WTC11 (cell line): ENCODE results near the gene GADD45GIP1. TPM values are rescaled to one million over a fixed set of nuclear protein-coding genes. Genes with fewer than 3 reads are reported as not detected.
A peak's percentile ranks its signal among the peaks of the same experiment; 100 is the strongest.

Source experiments
- ATAC-seq: fragments of 200-7000 bp; cut with Tn5 transposase; 2 replicates; pipeline ENCODE4 v1.10.0; 2021; ENCODE audit warnings: mild to moderate bottlenecking, moderate library complexity
- CTCF ChIA-PET: fragments of 300-600 bp; sonication (Branson Sonifier 250); formaldehyde crosslinking; loops from one replicate; lab custom pipeline; 2021; ENCODE audit warnings: antibody characterized with exemption; lab: Charles Lee
- POLR2A ChIA-PET: fragments of 350-600 bp; sonication (Branson Sonifier 250); formaldehyde crosslinking; loops from one replicate; lab custom pipeline; 2021; ENCODE audit warnings: antibody characterized with exemption; lab: Charles Lee
- DNase-seq: peaks from one replicate; pipeline ENCODE4 v3.0.0; 2021; ENCODE audit warnings: low spot score
- H3K27ac Mint-ChIP-seq: 2 replicates; pipeline ENCODE4 v1.8.0; 2021; ENCODE audit warnings: mixed read lengths
- H3K27me3 Mint-ChIP-seq: 2 replicates; pipeline ENCODE4 v1.8.0; 2021; ENCODE audit warnings: low read depth, mild to moderate bottlenecking, moderate library complexity, mixed read lengths
- H3K36me3 Mint-ChIP-seq: 2 replicates; pipeline ENCODE4 v1.8.0; 2021; ENCODE audit warnings: mixed read lengths
- H3K4me1 Mint-ChIP-seq: 2 replicates; pipeline ENCODE4 v1.8.0; 2022; ENCODE audit warnings: mixed read lengths
- H3K4me3 Mint-ChIP-seq: 2 replicates; pipeline ENCODE4 v1.8.0; 2021; ENCODE audit warnings: mild to moderate bottlenecking, moderate library complexity, mixed read lengths
- H3K9me3 Mint-ChIP-seq: 2 replicates; pipeline ENCODE4 v1.8.0; 2021; ENCODE audit warnings: mixed read lengths
- CTCF ChIP-seq: fragments of 200-600 bp; IDR thresholded peaks from 2 replicates; pipeline ENCODE4 v1.8.0; 2022; ENCODE audit warnings: antibody characterized with exemption
- E2F4 ChIP-seq: sonication (generic); formaldehyde crosslinking; IDR thresholded peaks from 2 replicates; pipeline ENCODE4 v1.8.1; 2022; ENCODE audit warnings: low read depth, mild to moderate bottlenecking, moderate library complexity, missing genetic modification reagents, borderline replicate concordance
- E2F5 ChIP-seq: sonication (generic); formaldehyde crosslinking; IDR thresholded peaks from 2 replicates; pipeline ENCODE4 v1.8.1; 2022; ENCODE audit warnings: mild to moderate bottlenecking, moderate library complexity, missing genetic modification reagents
- EMX1 ChIP-seq: fragments of 250-450 bp; sonication (Bioruptor Pico); IDR thresholded peaks from 2 replicates; pipeline ENCODE4 v1.8.0; 2021; ENCODE audit warnings: mild to moderate bottlenecking
- ETV6 ChIP-seq: sonication (generic); formaldehyde crosslinking; IDR thresholded peaks from 2 replicates; pipeline ENCODE4 v1.8.1; 2022; ENCODE audit warnings: mild to moderate bottlenecking, missing genetic modification reagents
- GABPB1 ChIP-seq: sonication (generic); formaldehyde crosslinking; IDR thresholded peaks from 2 replicates; pipeline ENCODE4 v1.8.1; 2023; ENCODE audit warnings: mild to moderate bottlenecking, missing genetic modification reagents
- GTF2I ChIP-seq: fragments of 250-450 bp; sonication (Bioruptor Pico); conservative IDR thresholded peaks from 2 replicates; pipeline ENCODE4 v1.4.0; 2021; ENCODE audit warnings: mild to moderate bottlenecking
- IRF2 ChIP-seq: sonication (generic); formaldehyde crosslinking; IDR thresholded peaks from 2 replicates; pipeline ENCODE4 v1.8.0; 2022; ENCODE audit warnings: low read depth, missing genetic modification reagents, borderline replicate concordance
- MAX ChIP-seq: sonication (generic); formaldehyde crosslinking; IDR thresholded peaks from 2 replicates; pipeline ENCODE4 v1.8.0; 2022; ENCODE audit warnings: mild to moderate bottlenecking, missing genetic modification reagents
- NR2C2 ChIP-seq: sonication (generic); formaldehyde crosslinking; IDR thresholded peaks from 2 replicates; pipeline ENCODE4 v1.8.0; 2022; ENCODE audit warnings: mild to moderate bottlenecking, missing genetic modification reagents
- SP1 ChIP-seq: sonication (generic); formaldehyde crosslinking; conservative IDR thresholded peaks from 2 replicates; pipeline ENCODE4 v1.8.1; 2022; ENCODE audit warnings: missing genetic modification reagents
- ZBTB43 ChIP-seq: sonication (generic); formaldehyde crosslinking; IDR thresholded peaks from 2 replicates; pipeline ENCODE4 v1.8.1; 2023; ENCODE audit warnings: mild to moderate bottlenecking, missing genetic modification reagents
- ZNF232 ChIP-seq: sonication (generic); formaldehyde crosslinking; IDR thresholded peaks from 2 replicates; pipeline ENCODE4 v1.8.0; 2022; ENCODE audit warnings: mild to moderate bottlenecking, missing genetic modification reagents
- ZNF416 ChIP-seq: fragments of 250-450 bp; sonication (Bioruptor Pico); IDR thresholded peaks from 2 replicates; pipeline ENCODE4 v1.9.0; 2021; ENCODE audit warnings: mild to moderate bottlenecking, inconsistent platforms
- ZNF512 ChIP-seq: sonication (generic); formaldehyde crosslinking; IDR thresholded peaks from 2 replicates; pipeline ENCODE4 v1.8.1; 2022; ENCODE audit warnings: missing genetic modification reagents, borderline replicate concordance
- ZSCAN18 ChIP-seq: fragments of 250-450 bp; sonication (Bioruptor Pico); IDR thresholded peaks from 2 replicates; pipeline ENCODE4 v2.1.2; 2022; ENCODE audit warnings: mild to moderate bottlenecking, moderate library complexity
- total RNA-seq: library from RNA; stranded (reverse); gene quantifications from 3 replicates; pipeline ENCODE4 v1.2.3, GENCODE V29; 2021

The GADD45GIP1 gene
- total RNA-seq, 1 experiment from 2014 or later = 54.4 TPM

GRCh38 chr19:12983542-12984142 is 26.6 kb upstream of the GADD45GIP1 start:
- Mint-ChIP-seq H3K27me3 (peaks cover 39% of the 10 kb centered on the region), H3K4me1 (peaks cover 6% of the 10 kb centered on the region; the same call in 1 of the 2 replicates), H3K36me3 (no peaks in the 10 kb centered on the region), H3K4me3 (no peak overlapping the region), H3K27ac (no peak overlapping the region), H3K9me3 (no peaks in the 10 kb centered on the region)
- peak; percentile 81 for DNase-seq
- CTCF ChIA-PET = interaction anchor here (0.5 to 4.6 kb wide), 14 partner anchors 18 to 178 kb away, joined by 3 to 66 read pairs (median 4); no protein-coding TSS in a partner anchor
- peak; percentile 76 for ATAC-seq
- TF ChIP-seq NR2C2 (CRISPR knock-in tag) = no peak
- TF ChIP-seq E2F4 = 0 out of 2 replicates have a peak, but pooled peaks have one; percentile 47
- TF ChIP-seq GABPB1 = peak; percentile 97
- peak; percentile 6; the same call in 1 of the 2 replicates for TF ChIP-seq MAX (CRISPR knock-in tag)
- 0 out of 2 replicates have a peak, but pooled peaks have one; percentile 57 for TF ChIP-seq ZNF416 (CRISPR knock-in tag)
- peak; percentile 94 for TF ChIP-seq CTCF
- TF ChIP-seq E2F5 (CRISPR knock-in tag) = peak; percentile 87; the same call in 1 of the 2 replicates
- TF ChIP-seq EMX1 (CRISPR knock-in tag) = peak; percentile 42; the same call in 1 of the 2 replicates
- no peak for TF ChIP-seq ZNF512 (CRISPR knock-in tag)
- no peak for TF ChIP-seq ZNF232 (CRISPR knock-in tag)
- 0 out of 2 replicates have a peak, but pooled peaks have one; percentile 38 for TF ChIP-seq ZSCAN18 (CRISPR knock-in tag)
- no peak for TF ChIP-seq ZBTB43 (CRISPR knock-in tag)
- peak; percentile 37; the same call in 1 of the 2 replicates for TF ChIP-seq SP1 (CRISPR knock-in tag)
- POLR2A ChIA-PET = no interaction called here

- Mint-ChIP-seq H3K4me1 (peaks cover 6% of the 10 kb centered on the region; the same call in 1 of the 2 replicates), H3K36me3 (no peaks in the 10 kb centered on the region), H3K27me3 (peaks cover 39% of the 10 kb centered on the region), H3K4me3 (no peak overlapping the region), H3K9me3 (no peaks in the 10 kb centered on the region), H3K27ac (no peak overlapping the region)
- ChIA-PET POLR2A (no interaction called here), CTCF (interaction anchor here (0.6 to 4.6 kb wide), 9 partner anchors 22 to 179 kb away, joined by 3 to 66 read pairs (median 6); no protein-coding TSS in a partner anchor)
- ATAC-seq = no peak
- no peak for TF ChIP-seq ZBTB43 (CRISPR knock-in tag)
- no peak for TF ChIP-seq GTF2I
- 0 out of 2 replicates have a peak, but pooled peaks have one; percentile 60 for TF ChIP-seq ZNF512 (CRISPR knock-in tag)
- no peak for TF ChIP-seq ETV6 (CRISPR knock-in tag)
- TF ChIP-seq IRF2 = no peak
- no peak for DNase-seq
Observed at GRCh38 chr19:12983091-12983490, 26.1 kb upstream of the GADD45GIP1 start.
